ENCODE measurements around the gene ATAT1. TPM values are rescaled to one million over a fixed set of nuclear protein-coding genes. Genes with fewer than 3 reads are reported as not detected.

Gene ATAT1
- total RNA-seq, 2 donors from 2014 or later, result 11.5 to 15.9 TPM

DNA sequence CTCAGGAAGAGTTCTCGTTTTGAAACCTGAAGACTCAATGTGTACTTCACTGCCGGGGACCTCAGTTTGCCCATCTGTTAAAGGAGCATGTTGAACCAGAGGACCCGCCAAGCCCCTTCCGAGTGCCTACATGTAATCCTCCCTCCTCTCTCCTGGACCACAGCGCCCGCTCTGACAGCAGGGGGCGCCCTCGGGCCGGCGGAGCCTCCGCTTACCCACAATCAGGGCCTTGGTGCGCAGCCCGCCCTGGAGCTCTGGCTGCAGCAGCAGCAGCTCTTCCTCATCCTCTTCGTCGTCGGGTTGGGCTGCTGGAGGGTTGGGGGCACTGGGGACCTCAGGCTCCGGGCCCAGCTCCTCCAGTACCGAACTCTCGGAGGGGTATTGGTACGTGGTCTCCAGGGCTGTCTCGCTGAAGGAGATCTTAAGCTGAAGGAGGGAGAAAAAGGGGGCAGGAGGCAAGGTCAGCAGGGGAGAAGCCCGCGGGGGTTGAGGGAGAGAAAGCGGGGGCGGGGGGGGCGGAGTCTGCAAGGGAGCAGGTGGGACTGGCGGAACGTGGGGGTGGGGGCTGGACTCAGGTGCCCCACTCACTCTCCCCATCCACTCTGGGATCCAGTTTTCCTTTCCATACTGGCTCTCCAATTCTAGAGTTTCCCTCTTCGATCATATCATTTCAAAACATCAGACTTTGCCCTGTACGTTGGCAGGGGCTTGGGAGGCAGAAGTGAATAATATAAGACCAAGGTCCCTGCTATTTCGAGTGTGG lies 52.5 kb downstream of the ATAT1 start:
- Histone ChIP-seq H3K36me3 (peaks cover 6% of the 10 kb centered on the region), H3K27ac (peak overlapping the region; percentile 84), H3K27me3 (no peaks in the 10 kb centered on the region), H3K4me1 (peaks cover 4% of the 10 kb centered on the region), H3K9ac (ENCODE audit: low read depth in 2 of 2, low read length in 2 of 2) (peak overlapping the region; percentile 3 to 48), H3K9me3 (no peaks in the 10 kb centered on the region), H3K4me3 (peak overlapping the region; percentile 53)
- TF ChIP-seq, protein P1, sequence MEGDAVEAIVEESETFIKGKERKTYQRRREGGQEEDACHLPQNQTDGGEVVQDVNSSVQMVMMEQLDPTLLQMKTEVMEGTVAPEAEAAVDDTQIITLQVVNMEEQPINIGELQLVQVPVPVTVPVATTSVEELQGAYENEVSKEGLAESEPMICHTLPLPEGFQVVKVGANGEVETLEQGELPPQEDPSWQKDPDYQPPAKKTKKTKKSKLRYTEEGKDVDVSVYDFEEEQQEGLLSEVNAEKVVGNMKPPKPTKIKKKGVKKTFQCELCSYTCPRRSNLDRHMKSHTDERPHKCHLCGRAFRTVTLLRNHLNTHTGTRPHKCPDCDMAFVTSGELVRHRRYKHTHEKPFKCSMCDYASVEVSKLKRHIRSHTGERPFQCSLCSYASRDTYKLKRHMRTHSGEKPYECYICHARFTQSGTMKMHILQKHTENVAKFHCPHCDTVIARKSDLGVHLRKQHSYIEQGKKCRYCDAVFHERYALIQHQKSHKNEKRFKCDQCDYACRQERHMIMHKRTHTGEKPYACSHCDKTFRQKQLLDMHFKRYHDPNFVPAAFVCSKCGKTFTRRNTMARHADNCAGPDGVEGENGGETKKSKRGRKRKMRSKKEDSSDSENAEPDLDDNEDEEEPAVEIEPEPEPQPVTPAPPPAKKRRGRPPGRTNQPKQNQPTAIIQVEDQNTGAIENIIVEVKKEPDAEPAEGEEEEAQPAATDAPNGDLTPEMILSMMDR (IDR thresholded peaks at IDR 0.05), result peak; percentile 85
- intact Hi-C loops (cut with DNase I), result loop anchor here (1.0 to 2.0 kb wide), 2 partner anchors 43 to 52 kb away; no protein-coding TSS in a partner anchor
- DNase-seq, result peak; percentile 91

DNA sequence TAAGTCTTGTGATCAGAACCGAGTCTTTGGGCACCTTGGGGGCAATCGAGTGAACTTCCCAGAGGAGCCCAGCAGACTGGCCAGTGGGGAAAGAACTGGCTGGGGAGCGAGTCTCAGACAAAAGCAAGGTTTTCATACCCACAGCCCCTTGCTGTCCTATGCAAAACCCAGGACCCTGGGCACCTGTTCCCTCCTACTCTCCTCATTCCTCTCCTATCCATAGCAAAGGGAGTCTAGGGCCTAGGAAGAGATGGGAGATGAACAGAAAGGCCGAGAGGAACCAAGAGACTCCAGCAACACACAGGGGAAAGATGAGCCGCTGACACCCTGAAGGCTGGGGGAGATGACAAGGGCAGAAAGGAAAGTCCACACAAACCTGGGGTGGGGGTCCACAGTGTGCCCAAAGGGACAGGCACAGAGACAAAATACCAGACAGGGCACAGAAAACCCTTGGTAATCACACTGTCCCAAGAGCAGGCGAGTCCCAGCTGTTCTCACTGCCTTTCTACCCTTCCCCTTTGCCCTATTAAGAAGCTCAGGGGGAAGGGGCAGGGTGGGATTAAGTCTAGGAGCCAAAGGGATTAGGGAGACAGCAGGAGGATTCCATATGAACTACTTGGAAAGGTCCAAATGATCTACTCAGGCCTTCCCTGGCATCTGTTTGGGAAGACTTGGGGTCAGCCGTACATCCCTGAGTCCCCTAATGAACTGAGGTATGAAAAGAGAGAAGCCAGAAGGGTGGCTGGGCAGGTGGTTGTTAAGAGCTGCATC lies 53.3 kb downstream of the ATAT1 start:
- TF ChIP-seq, protein P1 (IDR thresholded peaks at IDR 0.05), result no peak
- Histone ChIP-seq H3K27me3 (no peaks in the 10 kb centered on the region), H3K4me3 (peak overlapping the region; percentile 53), H3K9ac (ENCODE audit: low read depth in 2 of 2, low read length in 2 of 2) (peak overlapping the region; percentile 40 to 48), H3K27ac (peak overlapping the region; percentile 84), H3K9me3 (no peaks in the 10 kb centered on the region), H3K4me1 (peaks cover 4% of the 10 kb centered on the region), H3K36me3 (peaks cover 6% of the 10 kb centered on the region)
- DNase-seq, result no peak
- intact Hi-C loops (cut with DNase I), result loop anchor here (1.0 to 2.0 kb wide), 2 partner anchors 42 to 51 kb away; no protein-coding TSS in a partner anchor

DNA sequence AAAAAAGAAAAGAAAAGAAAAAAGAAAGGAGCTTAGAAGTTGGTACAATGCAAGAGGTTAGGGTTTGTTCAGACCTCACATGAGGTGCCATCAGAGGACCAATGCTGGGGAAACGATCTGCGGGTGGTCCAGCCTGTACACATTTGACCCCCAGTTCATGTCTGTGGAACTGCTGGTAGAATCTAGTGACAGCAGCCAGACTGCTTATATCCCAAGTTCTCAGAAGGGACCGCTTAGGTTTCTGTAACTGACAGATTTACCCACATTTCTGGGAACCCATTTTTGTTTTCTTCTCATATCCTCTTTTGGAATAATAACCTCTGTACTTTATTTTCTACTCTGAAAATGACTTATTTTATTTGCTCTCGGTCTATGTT lies 55.1 kb downstream of the ATAT1 start:
- Histone ChIP-seq H3K36me3 (peaks cover 2% of the 10 kb centered on the region), H3K4me1 (peaks cover 4% of the 10 kb centered on the region), H3K27ac (peak overlapping the region; percentile 84), H3K9me3 (no peaks in the 10 kb centered on the region), H3K9ac (ENCODE audit: low read depth in 2 of 2, low read length in 2 of 2) (peak overlapping the region; percentile 67 to 80), H3K27me3 (no peaks in the 10 kb centered on the region), H3K4me3 (peak overlapping the region; percentile 53)
- TF ChIP-seq, protein P1 (IDR thresholded peaks at IDR 0.05), result no peak
- intact Hi-C loops (cut with DNase I), result no loop called here
- no peak for DNase-seq

DNA sequence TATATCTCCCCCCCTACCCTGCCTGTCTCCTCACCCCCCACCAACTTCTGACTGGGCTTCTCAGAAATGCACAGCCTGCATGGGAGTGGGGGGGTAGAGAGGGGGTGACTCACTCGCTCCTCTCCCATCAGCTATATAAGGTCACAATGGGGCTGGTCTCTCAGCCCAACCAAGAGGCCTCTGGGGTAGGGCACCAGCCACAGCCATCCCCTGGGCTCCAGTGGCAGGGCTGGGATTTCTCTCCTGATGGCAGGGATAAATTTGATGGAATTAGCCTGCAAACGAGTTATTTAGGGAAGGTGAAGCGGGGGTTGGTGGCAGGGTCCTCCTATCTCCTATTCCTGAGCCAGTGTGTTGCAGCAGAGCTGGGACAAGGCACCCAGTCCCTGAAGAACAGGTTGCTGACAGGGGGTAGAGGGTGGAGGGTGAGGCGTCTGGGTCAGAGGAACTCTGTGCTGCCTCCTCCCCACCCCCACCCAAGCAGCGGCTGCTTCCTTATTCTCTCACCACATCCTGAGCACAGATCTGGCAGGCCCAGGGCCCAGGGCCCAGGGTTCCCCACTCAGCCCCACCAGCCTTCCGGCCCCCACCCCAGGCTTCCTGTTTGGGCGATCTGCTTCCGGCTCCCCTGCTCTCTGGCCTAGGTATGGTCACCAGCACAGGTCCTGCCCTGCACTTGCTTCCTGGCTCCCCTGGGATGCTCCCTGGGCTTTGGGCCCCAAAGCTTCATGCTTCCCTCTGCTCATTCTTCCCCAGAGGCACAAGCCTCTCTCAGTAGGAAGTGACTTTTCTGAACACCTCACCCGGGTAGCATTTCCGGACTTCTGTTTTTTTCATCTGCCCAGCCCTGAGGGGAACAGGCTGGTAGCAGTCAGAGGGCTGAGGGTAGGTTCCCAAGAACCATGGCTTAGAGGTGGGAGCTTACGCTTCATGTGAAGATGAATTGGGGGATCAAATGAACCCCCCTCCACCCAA lies 55.8 kb downstream of the ATAT1 start:
- peaks cover 4% of the 10 kb centered on the region for H3K4me1 ChIP-seq
- H3K27me3 ChIP-seq, result no peaks in the 10 kb centered on the region
- no peaks in the 10 kb centered on the region for H3K36me3 ChIP-seq
- DNase-seq, result peak; percentile 75
- intact Hi-C loops (cut with DNase I), result no loop called here
- peak overlapping the region; percentile 53 for H3K4me3 ChIP-seq
- TF ChIP-seq, protein P1 (IDR thresholded peaks at IDR 0.05), result no peak
- H3K27ac ChIP-seq, result peak overlapping the region; percentile 84
- peak overlapping the region; percentile 67 to 80 for H3K9ac ChIP-seq (ENCODE audit: low read depth in 2 of 2, low read length in 2 of 2)
- H3K9me3 ChIP-seq, result no peaks in the 10 kb centered on the region
